ENCODE results near the gene SNX6. TPM values are rescaled to one million over a fixed set of nuclear protein-coding genes. Genes with fewer than 3 reads are reported as not detected.
"Not testable (repeated sequence)": the region's sequence is repeated elsewhere in the genome, so short reads cannot be mapped to it uniquely, and the experiment has no call there.

Gene SNX6
- polyA plus RNA-seq, 1 experiment: 178 TPM

DNA sequence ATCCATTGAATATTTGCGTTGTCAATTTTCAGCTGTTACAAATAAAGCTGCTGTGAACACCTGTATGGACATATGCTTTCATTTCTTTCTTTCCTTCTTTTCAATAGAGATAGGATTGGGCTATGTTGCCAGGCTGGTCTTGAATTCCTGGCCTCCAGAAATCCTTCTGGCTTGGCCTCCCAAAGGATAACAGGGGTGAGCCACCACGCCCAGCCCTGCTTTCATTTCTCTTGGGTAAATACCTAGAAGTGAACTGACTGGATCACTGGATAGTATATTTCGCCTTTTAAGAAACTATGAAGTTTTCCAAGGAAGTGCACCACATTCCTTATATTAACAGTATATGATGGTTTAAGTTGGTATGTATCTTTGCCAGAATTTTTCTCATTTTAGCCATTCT is 58.2 kb downstream of the SNX6 start:
- no peaks in the 10 kb centered on the region for H3K27me3 ChIP-seq (ENCODE audit: control insufficient read depth, insufficient read depth, low read length)
- DNase-seq (ENCODE audit: low read depth, low spot score): no peak
- TF ChIP-seq, protein P1, sequence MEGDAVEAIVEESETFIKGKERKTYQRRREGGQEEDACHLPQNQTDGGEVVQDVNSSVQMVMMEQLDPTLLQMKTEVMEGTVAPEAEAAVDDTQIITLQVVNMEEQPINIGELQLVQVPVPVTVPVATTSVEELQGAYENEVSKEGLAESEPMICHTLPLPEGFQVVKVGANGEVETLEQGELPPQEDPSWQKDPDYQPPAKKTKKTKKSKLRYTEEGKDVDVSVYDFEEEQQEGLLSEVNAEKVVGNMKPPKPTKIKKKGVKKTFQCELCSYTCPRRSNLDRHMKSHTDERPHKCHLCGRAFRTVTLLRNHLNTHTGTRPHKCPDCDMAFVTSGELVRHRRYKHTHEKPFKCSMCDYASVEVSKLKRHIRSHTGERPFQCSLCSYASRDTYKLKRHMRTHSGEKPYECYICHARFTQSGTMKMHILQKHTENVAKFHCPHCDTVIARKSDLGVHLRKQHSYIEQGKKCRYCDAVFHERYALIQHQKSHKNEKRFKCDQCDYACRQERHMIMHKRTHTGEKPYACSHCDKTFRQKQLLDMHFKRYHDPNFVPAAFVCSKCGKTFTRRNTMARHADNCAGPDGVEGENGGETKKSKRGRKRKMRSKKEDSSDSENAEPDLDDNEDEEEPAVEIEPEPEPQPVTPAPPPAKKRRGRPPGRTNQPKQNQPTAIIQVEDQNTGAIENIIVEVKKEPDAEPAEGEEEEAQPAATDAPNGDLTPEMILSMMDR (IDR thresholded peaks at IDR 0.05; ENCODE audit: low read depth, low read length): no peak
- CTCF ChIA-PET: no interaction called here
- POLR2A ChIA-PET: no interaction called here
- H3K4me3 ChIP-seq (ENCODE audit: low read depth, low read length): no peak overlapping the region
- no peak overlapping the region for H3K27ac ChIP-seq (ENCODE audit: low read depth, low read length)
- no peaks in the 10 kb centered on the region; the same call in 1 of the 2 replicates for H3K9me3 ChIP-seq (ENCODE audit: control insufficient read depth, insufficient read depth, low read length)

DNA sequence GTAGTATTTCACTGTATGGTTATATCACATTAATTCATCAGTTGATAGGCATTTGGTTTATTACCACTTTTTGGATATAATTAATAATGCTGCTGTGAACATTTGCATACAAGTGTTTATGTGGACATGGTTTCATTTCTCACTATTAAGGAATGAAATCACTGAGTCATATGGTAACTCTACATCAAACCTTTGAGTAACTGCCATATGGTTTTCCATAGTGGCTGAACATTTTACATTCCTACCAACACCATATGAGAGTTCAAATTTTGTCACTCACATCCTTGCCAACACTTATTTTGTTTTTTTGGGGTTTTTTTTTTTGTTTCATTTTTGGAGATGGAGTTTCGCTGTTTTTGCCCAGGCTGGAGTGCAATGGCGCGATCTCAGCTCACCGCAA is 60.2 kb downstream of the SNX6 start:
- Histone ChIP-seq H3K9me3 (ENCODE audit: control insufficient read depth, insufficient read depth, low read length) (no peaks in the 10 kb centered on the region; the same call in 1 of the 2 replicates), H3K27ac (ENCODE audit: low read depth, low read length) (no peak overlapping the region), H3K27me3 (ENCODE audit: control insufficient read depth, insufficient read depth, low read length) (no peaks in the 10 kb centered on the region), H3K4me3 (ENCODE audit: low read depth, low read length) (no peak overlapping the region)
- TF ChIP-seq, protein P1 (IDR thresholded peaks at IDR 0.05; ENCODE audit: low read depth, low read length): no peak
- no peak for DNase-seq (ENCODE audit: low read depth, low spot score)
- CTCF ChIA-PET: no interaction called here
- POLR2A ChIA-PET: no interaction called here

DNA sequence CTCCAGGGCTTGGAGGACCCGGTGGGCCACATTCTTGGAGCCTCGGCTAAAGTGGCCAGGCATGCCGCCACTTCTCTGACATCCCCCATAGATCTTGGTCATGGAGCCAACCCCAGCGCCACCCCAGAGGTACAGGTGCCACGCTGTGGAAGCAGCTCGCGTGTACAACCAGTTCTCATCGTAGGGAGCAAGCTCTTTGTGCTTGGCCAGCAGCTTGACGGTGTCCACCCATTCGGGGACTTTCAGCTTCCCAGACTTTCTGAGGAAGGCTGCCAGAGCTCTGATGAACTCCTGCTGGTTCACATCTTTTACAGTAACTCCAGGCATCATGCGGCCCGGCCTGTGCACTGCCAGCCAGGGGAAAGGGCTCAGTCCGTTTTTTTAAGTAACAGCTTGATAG is 61.1 kb downstream of the SNX6 start:
- Histone ChIP-seq H3K27ac (ENCODE audit: low read depth, low read length) (no peak overlapping the region), H3K4me3 (ENCODE audit: low read depth, low read length) (no peak overlapping the region), H3K27me3 (ENCODE audit: control insufficient read depth, insufficient read depth, low read length) (no peaks in the 10 kb centered on the region), H3K9me3 (ENCODE audit: control insufficient read depth, insufficient read depth, low read length) (no peaks in the 10 kb centered on the region; the same call in 1 of the 2 replicates)
- ChIA-PET CTCF (no interaction called here), POLR2A (no interaction called here)
- TF ChIP-seq, protein P1 (IDR thresholded peaks at IDR 0.05; ENCODE audit: low read depth, low read length): no peak
- no peak for DNase-seq (ENCODE audit: low read depth, low spot score)

DNA sequence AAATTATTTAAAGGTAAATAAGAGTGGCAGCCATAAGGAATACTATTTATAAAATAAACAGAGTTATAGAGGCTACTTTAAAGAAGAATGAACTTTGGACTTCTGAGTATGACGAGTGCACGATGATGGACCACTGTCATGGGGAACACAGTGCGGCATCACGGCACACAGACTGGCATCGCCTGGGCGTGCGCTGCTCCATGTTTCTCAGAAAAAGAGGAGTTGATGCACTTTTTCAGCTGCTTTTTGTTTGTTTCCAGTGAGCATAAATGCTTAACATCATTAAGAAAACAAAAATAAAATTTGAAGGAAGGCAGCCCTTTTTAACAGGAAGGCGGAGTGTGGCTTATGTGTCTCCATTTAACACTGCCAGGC is 67.2 kb downstream of the SNX6 start:
- POLR2A ChIA-PET: no interaction called here
- no peak overlapping the region for H3K4me3 ChIP-seq (ENCODE audit: low read depth, low read length)
- CTCF ChIA-PET: no interaction called here
- TF ChIP-seq, protein P1 (IDR thresholded peaks at IDR 0.05; ENCODE audit: low read depth, low read length): no peak
- no peaks in the 10 kb centered on the region for H3K27me3 ChIP-seq (ENCODE audit: control insufficient read depth, insufficient read depth, low read length)
- no peak for DNase-seq (ENCODE audit: low read depth, low spot score)
- no peak overlapping the region for H3K27ac ChIP-seq (ENCODE audit: low read depth, low read length)
- no peaks in the 10 kb centered on the region; the same call in 1 of the 2 replicates for H3K9me3 ChIP-seq (ENCODE audit: control insufficient read depth, insufficient read depth, low read length)

DNA sequence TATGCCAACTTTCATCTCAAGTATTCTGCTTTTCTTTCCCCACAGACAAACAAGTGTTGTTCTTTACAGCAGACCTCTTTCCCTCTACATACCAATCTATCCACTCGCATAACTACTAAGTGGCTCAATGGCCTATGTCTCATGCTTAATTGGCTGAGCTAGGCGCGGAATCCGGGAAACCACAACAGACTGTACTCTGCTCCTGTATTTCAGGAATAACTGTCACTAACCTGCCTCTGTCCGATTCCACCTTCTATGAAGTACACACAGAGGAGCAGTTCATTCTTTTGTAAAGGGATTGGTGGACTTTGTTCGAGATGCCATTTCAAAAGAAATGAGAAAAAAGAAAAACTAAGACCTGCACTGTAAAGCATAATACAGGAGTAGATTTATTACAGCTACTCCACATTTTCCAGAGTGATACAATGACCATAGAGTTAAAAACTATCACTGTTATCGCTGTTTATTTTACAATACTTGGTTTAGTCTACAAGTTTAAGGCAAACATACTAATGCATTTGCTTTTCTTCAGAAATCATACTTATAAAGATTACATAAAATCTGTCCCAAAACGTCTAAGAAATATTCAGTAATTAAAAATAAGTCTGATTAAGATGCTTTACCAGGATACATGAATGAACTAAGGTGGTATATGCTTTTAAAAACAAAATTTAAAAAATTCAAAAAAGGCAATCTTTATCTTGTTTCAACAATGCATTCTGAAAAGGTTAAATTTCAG is 67.7 kb downstream of the SNX6 start:
- H3K27ac ChIP-seq (ENCODE audit: low read depth, low read length); DNase-seq (ENCODE audit: low read depth, low spot score); H3K4me3 ChIP-seq (ENCODE audit: low read depth, low read length); H3K27me3 ChIP-seq (ENCODE audit: control insufficient read depth, insufficient read depth, low read length); CTCF ChIA-PET; H3K9me3 ChIP-seq (ENCODE audit: control insufficient read depth, insufficient read depth, low read length); POLR2A ChIA-PET: not testable (repeated sequence)

DNA sequence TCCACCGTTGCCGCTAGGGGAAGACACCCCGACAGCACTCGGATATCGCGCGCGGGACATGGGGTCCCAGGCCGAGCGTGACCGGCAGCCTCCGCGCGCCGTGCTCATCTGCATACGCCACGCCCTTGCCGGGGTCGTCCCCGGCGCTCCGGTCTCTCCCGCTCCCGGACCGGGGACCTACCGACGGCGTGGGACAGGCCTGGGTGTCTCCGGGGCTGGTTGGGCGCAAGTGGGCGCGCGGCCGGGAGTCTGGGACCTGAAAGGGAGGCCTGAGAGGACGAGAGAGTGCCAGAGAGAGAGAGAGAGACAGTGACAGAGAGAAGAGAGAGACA is 73.5 kb downstream of the SNX6 start:
- DNase-seq (ENCODE audit: low read depth, low spot score); CTCF ChIA-PET; H3K27ac ChIP-seq (ENCODE audit: low read depth, low read length); H3K27me3 ChIP-seq (ENCODE audit: control insufficient read depth, insufficient read depth, low read length); H3K9me3 ChIP-seq (ENCODE audit: control insufficient read depth, insufficient read depth, low read length); H3K4me3 ChIP-seq (ENCODE audit: low read depth, low read length); POLR2A ChIA-PET: not testable (repeated sequence)

DNA sequence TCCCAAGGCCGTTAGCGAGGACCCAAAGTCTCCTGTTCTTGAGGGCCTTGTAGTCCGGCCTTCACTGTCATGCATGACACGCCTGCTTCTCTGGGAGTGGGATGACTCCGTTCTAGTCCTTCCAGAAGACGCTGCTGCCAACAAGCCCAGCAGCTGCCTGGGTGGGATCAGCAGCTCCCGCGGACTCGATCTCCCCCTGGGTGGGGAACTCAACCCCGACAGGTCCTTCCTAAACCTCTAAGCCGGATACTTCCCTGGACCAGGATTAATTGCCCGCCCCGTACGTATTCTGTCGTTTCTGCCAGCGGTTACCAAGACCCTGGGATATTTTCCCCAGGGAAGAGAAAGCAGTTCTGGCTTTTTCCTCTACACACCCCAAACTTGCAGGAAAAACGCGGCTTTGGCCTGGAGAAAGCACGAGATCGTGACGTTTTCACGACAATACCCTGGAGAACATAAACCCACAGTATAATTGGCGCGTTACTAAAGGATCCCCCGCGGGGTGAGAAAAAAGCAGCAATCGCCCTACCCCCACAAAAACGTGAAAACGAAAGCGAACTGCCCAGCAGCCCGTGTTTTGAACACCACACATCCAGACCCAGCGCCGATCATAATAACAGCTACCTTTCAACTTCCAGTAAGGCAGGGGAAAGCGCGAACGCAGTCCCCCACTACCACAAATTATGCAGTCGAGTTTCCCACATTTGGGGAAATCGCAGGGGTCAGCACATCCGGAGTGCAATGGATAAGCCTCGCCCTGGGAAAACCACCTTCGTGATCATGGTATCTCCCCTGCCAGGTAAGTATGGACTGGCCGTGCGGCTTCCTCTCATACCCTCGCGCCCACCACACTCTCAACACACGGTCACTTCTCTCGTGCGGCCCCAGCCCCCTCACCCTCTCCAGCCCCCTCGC is 74.1 kb downstream of the SNX6 start:
- H3K9me3 ChIP-seq (ENCODE audit: control insufficient read depth, insufficient read depth, low read length); POLR2A ChIA-PET; DNase-seq (ENCODE audit: low read depth, low spot score); H3K27ac ChIP-seq (ENCODE audit: low read depth, low read length); H3K4me3 ChIP-seq (ENCODE audit: low read depth, low read length); H3K27me3 ChIP-seq (ENCODE audit: control insufficient read depth, insufficient read depth, low read length); CTCF ChIA-PET: not testable (repeated sequence)

Measured in AG04450 (cell line).